ENCODE data around the gene ADGRL3. TPM values are rescaled to one million over a fixed set of nuclear protein-coding genes. Genes with fewer than 3 reads are reported as not detected.
A peak's percentile ranks its signal among the peaks of the same experiment; 100 is the strongest.

The ADGRL3 gene
- total RNA-seq, 1 donor from 2014 or later, result 0.12 TPM

- no peak for DNase-seq (ENCODE audit: low read depth)
- no peak overlapping the region for H3K4me3 ChIP-seq (ENCODE audit: low read depth, low read length)
- TF ChIP-seq CTCF (conservative IDR thresholded peaks at IDR 0.05; ENCODE audit: low read depth, low read length), result no peak
Measured at GRCh38 chr4:61716426-61716825, 516.3 kb downstream of the ADGRL3 start.

- TF ChIP-seq CTCF (conservative IDR thresholded peaks at IDR 0.05; ENCODE audit: low read depth, low read length), result no peak
- no peak overlapping the region for H3K4me3 ChIP-seq (ENCODE audit: low read depth, low read length)
- no peak for DNase-seq (ENCODE audit: low read depth)
Measured at GRCh38 chr4:61723492-61723891, 523.4 kb downstream of the ADGRL3 start.

DNA sequence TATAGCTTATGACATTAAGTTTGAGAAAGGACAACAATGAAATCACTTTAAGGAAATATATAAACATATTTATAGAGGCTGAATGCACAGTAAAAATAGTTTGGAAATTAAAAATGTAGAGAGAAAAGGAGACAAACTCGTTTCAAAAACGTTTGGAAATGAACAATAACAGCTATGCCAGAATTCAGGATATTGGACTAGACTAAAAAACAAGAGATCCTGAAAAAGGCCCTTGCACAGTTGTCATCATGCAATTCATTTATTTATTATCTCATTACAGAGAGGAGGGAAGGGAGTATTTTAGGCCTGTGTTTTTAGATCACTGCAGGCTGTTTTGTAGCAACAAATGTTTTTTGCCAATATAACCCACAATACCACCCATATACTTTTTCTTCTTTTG lies 527.2 kb downstream of the ADGRL3 start:
- TF ChIP-seq CTCF (conservative IDR thresholded peaks at IDR 0.05; ENCODE audit: low read depth, low read length), result no peak
- H3K4me3 ChIP-seq (ENCODE audit: low read depth, low read length), result no peak overlapping the region
- no peak for DNase-seq (ENCODE audit: low read depth)

DNA sequence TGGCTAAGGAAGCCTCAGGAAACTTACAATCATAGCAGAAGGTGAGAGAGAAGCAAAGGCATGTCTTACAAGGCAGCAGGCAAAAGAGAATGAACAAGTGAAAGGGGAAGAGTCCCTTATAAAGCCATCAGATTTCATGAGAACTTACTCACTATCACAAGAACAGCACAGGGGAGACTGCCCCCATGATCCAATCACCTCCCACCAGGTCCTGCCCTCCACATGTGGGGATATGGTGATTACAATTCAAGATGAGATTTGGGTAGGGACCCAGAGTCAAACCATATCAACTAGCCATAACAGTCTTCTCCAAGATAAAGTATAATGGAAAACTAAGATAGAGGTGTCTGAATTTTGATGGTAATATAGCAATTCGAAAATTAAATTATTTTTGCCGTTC lies 534.3 kb downstream of the ADGRL3 start:
- TF ChIP-seq CTCF (conservative IDR thresholded peaks at IDR 0.05; ENCODE audit: low read depth, low read length), result no peak
- H3K4me3 ChIP-seq (ENCODE audit: low read depth, low read length), result no peak overlapping the region
- DNase-seq (ENCODE audit: low read depth), result no peak

DNA sequence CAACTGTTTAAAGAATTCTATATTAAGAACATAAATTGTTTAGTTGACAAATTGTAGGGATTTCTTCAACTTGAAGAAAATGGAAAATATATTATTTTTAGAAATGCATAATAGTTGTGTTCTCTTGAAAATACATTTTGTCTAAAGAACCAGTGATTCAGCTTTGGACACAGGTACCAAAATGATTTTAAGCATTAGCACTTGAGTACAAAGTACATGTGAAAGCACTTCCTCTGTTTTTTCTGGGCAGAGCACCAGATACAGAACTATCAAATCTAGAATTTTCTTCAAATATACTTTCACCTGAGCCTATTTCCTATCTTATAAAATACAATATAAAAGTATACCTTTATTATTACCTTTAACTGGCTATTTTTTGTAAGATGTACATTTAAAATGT lies 539.8 kb downstream of the ADGRL3 start:
- no peak for TF ChIP-seq CTCF (conservative IDR thresholded peaks at IDR 0.05; ENCODE audit: low read depth, low read length)
- no peak overlapping the region for H3K4me3 ChIP-seq (ENCODE audit: low read depth, low read length)
- DNase-seq (ENCODE audit: low read depth), result no peak

DNA sequence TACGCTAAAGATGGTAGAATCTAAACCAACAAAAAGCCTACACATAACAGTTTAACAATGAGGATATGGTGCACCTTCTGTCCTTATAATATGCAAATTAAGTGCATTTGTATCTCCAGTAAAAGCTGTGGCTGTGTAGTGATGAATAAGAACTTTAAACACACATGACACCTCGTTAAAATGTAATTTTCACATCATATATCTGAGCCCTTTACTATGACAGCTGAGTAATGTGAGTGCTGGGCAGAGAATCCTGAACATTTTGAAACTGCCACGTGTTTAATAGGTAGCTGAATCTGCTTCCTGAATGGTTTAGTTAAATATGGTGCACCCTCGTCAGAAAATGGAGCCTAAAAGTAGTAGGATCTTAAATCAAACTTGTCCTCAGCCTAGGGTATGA lies 540.8 kb downstream of the ADGRL3 start:
- no peak for TF ChIP-seq CTCF (conservative IDR thresholded peaks at IDR 0.05; ENCODE audit: low read depth, low read length)
- no peak for DNase-seq (ENCODE audit: low read depth)
- H3K4me3 ChIP-seq (ENCODE audit: low read depth, low read length), result no peak overlapping the region

DNA sequence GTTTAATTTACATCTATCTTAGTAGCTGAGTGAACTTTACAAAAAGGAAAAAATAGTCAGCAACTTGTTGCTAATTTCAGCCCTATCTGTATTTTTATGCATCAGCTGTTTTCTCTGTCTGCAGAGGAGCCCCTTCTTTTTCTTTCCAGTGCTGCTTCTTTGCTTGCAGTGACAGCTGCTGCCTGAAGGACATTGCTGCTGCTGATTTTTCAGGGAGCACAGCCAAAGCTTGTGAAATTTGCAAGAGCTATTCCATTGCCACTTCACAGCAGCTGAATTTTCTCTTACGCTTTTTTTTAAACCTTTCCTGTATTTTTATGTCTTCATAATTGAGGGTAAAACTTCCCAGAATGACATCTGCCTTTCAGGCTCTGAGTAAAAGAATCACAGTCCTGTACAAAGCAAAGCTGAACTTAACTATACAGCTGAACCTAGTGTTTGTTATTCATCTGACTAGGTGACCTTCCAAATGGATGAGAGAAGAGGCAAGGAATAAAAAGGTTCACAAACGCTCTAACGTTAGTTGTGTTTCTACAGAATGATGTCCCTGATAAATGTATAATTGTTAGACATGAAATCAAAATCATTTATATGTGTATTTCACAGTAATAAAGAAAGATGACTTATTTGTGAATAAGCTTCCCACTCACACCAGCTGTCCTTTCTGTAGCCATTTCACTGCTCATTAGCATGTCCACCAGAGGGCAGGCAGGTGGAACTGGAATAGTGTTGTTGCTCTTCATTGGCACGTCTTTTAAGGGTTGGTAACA lies 541.4 kb downstream of the ADGRL3 start:
- TF ChIP-seq CTCF (conservative IDR thresholded peaks at IDR 0.05; ENCODE audit: low read depth, low read length), result peak; percentile 41
- H3K4me3 ChIP-seq (ENCODE audit: low read depth, low read length), result no peak overlapping the region

More for the DNA sequence above, 541.4 kb downstream of the ADGRL3 start:
- no peak for DNase-seq (ENCODE audit: low read depth)

All from epithelial cell of proximal tubule (primary cell).